Adrenal gland (tissue), 12 donors: ENCODE results near the gene CCDC57. TPM values are rescaled to one million over a fixed set of nuclear protein-coding genes. Genes with fewer than 3 reads are reported as not detected.

Source experiments
- DNase-seq, 7 donors: peaks; one replicate each; pipeline ENCODE4 v3.0.0-alpha.2; 2019 to 2020
- H3K27ac ChIP-seq, 5 donors: fragments of 200-600 bp; sonication (generic) in 4 of 5; 1 replicate in 3 of 5; 2 replicates in 2 of 5; pipeline versions ENCODE4 v1.5.1 to v1.8.0; 2016 to 2020; ENCODE audit warnings: mild to moderate bottlenecking in 1 of 5
- H3K27me3 ChIP-seq: fragments of 200-600 bp; 2 replicates; pipeline ENCODE4 v1.8.0; 2021
- H3K36me3 ChIP-seq, 2 donors: fragments of 200-600 bp; replicated peaks in 1 of 2; 1 replicate in 1 of 2; 2 replicates in 1 of 2; pipeline versions ENCODE4 v1.5.1 to v1.8.0; 2018 to 2022
- H3K4me1 ChIP-seq, 2 donors: fragments of 200-600 bp; replicated peaks in 1 of 2; 1 replicate in 1 of 2; 2 replicates in 1 of 2; pipeline versions ENCODE4 v1.5.1 to v1.8.0; 2018 to 2021
- H3K4me3 ChIP-seq, 4 donors: fragments of 200-600 bp; sonication (generic) in 3 of 4; one replicate each; pipeline ENCODE4 v1.5.1; 2016 to 2018
- H3K9me3 ChIP-seq, 3 donors: fragments of 200-600 bp; sonication (generic) in 1 of 3; replicated peaks in 1 of 3; 1 replicate in 2 of 3; 2 replicates in 1 of 3; pipeline versions ENCODE4 v1.5.1 to v1.8.0; 2016 to 2021
- POLR2A ChIP-seq, 2 donors: fragments of 450-650 bp; IDR thresholded peaks; one replicate each; pipeline ENCODE4 v1.6.1; 2017; ENCODE audit warnings: antibody characterized with exemption in 2 of 2, mild to moderate bottlenecking in 2 of 2, moderate library complexity in 1 of 2
- WGBS, 4 donors: extraction: QIAGEN DNeasy Blood & Tissue Kit in 2 of 4; methylation state at CpG; one replicate each; pipeline versions ENCODE4 v1.1.5 to v1.1.7; 2013 to 2017; 5-methylcytosine and 5-hydroxymethylcytosine counted together
- intact Hi-C, 2 donors: fragments of 100-400 bp; cut with DNase I; formaldehyde crosslinking; loops; one replicate each; pipeline versions ENCODE4 v1.14.1 to v1.15.0; 2022 to 2023
- polyA plus RNA-seq, 3 donors: library from polyadenylated mRNA; stranded (reverse); fragments of 200-250 nt in 2 of 3; fragments of 350-450 nt in 1 of 3; fragmentation: Illumina TruSeq in 1 of 3; extraction: RNeasy Lipid Tissue Mini Kit (QIAGEN cat#74804) in 1 of 3; gene quantifications; one replicate each; pipeline ENCODE4 v1.2.3, GENCODE V29; 2013 to 2014
- total RNA-seq, 9 donors: library from RNA; depleted of rRNA in 4 of 9; stranded (reverse); fragments of >200 nt in 4 of 9; fragments of 120-200 nt in 1 of 9; fragmentation: NEBNext Ultra II Directional in 1 of 9; extraction: Animal tissue kit (Norgen Biotek cat#: 25700) in 1 of 9; gene quantifications; one replicate each; pipeline versions ENCODE4 v1.1.0 to v1.2.4, GENCODE V29; 2013 to 2023
- TF ChIP-seq, protein P1 (sequence below), 6 experiments: fragments of 450-650 bp in 4 of 6; fragments of 200-600 bp in 2 of 6; sonication (generic) in 1 of 6; IDR thresholded peaks; 1 replicate in 5 of 6; 2 replicates in 1 of 6; pipeline versions ENCODE4 v1.5.1 to v1.8.0; 2016 to 2021; ENCODE audit warnings: antibody characterized with exemption in 6 of 6, mild to moderate bottlenecking in 2 of 6, moderate library complexity in 1 of 6
- donor health status: healthy with polysubstance abuse.
- donor health status: Bipolar disorder and iron deficiency.
- donor health status: DM: yes; HTN: yes; CAD: no.
- donor health status: DM: no; HTN: no; CAD: no.
- donor health status: DM: no; HTN: no; CAD: no.
- donor health status: DM: yes; HTN: yes; CAD: no.

CCDC57 gene
- total and polyA plus RNA-seq, 12 donors: 7.1 to 275 (median 28.8) TPM

DNA sequence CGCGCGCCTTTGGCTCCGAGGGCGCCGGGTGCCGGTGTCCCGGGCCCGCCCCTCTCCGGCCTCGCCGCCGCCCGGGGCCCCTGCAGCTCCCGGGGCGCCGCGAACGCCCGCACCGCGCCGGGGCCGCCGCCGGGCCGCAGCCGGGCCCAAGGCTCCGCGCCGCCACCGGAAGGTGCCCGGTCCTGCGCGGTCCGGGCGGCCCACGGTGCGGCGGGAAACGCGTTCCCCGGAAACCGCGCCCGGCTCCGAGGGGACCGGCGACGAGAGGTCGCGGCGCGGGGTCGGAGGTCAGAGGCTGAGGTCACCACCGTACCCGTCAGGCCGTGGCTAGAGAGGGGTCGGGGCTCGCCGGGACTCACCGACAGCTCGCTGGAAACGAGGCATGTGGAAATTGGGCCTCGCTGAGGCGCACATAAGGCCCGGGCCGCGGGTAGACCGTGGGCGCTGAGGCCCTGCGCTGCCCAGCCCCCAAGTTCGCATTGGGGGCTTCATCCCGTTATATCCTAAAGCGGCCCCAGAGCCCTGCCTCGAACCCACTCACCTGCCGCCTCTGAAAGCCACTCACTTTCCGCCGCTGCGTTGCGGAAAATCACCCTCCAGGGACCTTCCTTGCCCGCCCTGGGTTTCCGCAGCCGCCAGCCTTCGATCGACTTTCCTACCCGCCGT is 146.9 kb downstream of the CCDC57 start, which contains the start of gene DUS1L:
DUS1L (minus strand) TSS at position 167 of the 666 bp plus-strand sequence. CDS start 745 bp downstream, outside the sequence.
- peak; percentile 28 to 84 for TF ChIP-seq POLR2A (IDR thresholded peaks at IDR 0.05)
- TF ChIP-seq, protein P1, sequence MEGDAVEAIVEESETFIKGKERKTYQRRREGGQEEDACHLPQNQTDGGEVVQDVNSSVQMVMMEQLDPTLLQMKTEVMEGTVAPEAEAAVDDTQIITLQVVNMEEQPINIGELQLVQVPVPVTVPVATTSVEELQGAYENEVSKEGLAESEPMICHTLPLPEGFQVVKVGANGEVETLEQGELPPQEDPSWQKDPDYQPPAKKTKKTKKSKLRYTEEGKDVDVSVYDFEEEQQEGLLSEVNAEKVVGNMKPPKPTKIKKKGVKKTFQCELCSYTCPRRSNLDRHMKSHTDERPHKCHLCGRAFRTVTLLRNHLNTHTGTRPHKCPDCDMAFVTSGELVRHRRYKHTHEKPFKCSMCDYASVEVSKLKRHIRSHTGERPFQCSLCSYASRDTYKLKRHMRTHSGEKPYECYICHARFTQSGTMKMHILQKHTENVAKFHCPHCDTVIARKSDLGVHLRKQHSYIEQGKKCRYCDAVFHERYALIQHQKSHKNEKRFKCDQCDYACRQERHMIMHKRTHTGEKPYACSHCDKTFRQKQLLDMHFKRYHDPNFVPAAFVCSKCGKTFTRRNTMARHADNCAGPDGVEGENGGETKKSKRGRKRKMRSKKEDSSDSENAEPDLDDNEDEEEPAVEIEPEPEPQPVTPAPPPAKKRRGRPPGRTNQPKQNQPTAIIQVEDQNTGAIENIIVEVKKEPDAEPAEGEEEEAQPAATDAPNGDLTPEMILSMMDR (IDR thresholded peaks at IDR 0.05): peak in 1 of 6 experiments; percentile 21
- peak; percentile 47 to 72 (median 58) for DNase-seq
- 12 to 74% (median 32%) methylated on average over 8 to 88 of the region's 88 CpGs for WGBS, 4 donors
- Histone ChIP-seq H3K36me3 (peaks cover 0 to 17% of the 10 kb centered on the region in 2 donors), H3K27ac (peak within 1 kb of the TSS in 4 of 5 donors; percentile 52 to 87 (median 80)), H3K4me3 (peak within 1 kb of the TSS; percentile 34 to 65 (median 57)), H3K27me3 (no peaks in the 10 kb centered on the region), H3K4me1 (peaks cover 12 to 17% of the 10 kb centered on the region in 2 donors), H3K9me3 (no peaks in the 10 kb centered on the region)
- intact Hi-C loops: no loop called here

DNA sequence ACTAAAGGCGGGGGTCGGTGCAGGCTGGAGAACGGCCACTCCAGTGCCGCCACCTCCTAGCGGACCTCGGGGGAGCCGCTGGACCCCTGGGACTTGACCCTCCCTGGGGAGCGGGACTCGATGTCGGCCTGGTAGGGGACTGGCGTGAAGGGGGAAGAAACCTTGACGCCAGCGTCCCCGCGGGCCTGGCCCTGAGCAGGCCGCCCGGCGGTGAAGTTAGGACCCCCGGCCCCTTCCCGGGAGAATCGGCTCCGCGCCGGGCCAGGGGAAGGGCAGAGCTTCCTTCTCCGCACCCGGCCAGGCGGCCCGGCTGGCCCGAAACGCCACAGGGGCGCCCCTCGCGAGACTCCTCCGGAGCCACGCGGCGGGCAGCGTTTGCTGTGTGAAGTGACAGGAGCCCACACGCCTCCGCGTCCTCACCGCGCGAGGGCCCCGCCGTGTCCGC is 147.4 kb downstream of the CCDC57 start:
- peaks cover 0 to 23% of the 10 kb centered on the region in 2 donors for H3K36me3 ChIP-seq
- WGBS, 4 donors: 1 to 4% (median 2%) methylated on average over 11 to 47 of the region's 47 CpGs; no CpG with 5 or more reads in 1 of the 4 donors
- DNase-seq: peak in 1 of 7 donors; percentile 44
- H3K4me1 ChIP-seq: peaks cover 12 to 17% of the 10 kb centered on the region in 2 donors
- H3K27me3 ChIP-seq: no peaks in the 10 kb centered on the region
- H3K4me3 ChIP-seq: peak overlapping the region; percentile 32 to 65 (median 57)
- TF ChIP-seq, protein P1 (IDR thresholded peaks at IDR 0.05): no peak
- no peak for TF ChIP-seq POLR2A (IDR thresholded peaks at IDR 0.05)
- H3K9me3 ChIP-seq: no peaks in the 10 kb centered on the region
- intact Hi-C loops: no loop called here
- H3K27ac ChIP-seq: peak overlapping the region in 3 of 5 donors; percentile 52 to 87 (median 52)

DNA sequence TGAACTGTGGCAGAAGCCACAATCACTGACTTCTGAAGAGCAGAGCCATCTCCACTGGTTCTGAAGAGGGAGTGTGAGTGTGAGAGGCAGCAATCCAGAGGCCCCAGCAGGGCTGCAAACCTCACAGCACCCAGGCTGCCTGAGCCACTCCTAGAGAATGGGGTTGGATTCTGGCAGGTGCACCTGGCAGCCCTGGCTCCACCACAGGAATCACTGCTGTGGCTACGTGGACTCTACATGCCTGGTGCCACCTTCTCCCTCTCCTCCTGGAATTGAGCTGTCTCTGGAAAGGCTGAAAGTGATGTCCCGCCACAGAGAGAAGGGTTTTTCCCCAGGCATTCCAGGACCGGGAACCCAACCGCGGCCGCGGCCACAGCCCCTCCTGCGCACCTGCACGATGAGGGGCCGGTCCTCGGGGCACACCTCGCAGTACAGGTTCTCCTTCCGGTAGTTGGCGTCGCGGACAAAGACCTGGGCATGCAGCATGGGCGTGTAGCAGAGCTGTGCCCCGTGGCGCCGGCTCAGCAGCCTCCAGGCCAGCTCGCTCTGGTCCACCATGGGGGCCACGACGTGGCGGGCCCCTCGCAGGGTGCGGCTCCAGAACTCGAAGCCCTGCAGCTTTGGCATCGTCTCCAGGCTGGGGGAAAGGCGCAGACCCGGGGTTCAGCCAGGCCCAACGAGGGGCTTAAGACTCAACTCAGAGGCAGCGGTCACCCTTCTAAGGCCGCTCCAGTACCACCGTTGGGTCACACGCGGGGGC is 148.0 kb downstream of the CCDC57 start:
- H3K36me3 ChIP-seq: peaks cover 0 to 29% of the 10 kb centered on the region in 2 donors
- no peak for TF ChIP-seq POLR2A (IDR thresholded peaks at IDR 0.05)
- TF ChIP-seq, protein P1 (IDR thresholded peaks at IDR 0.05): no peak
- H3K4me3 ChIP-seq: peak overlapping the region; percentile 3 to 58 (median 44)
- peaks cover 12 to 17% of the 10 kb centered on the region in 2 donors for H3K4me1 ChIP-seq
- no peak for DNase-seq
- 35 to 50% (median 41%) methylated on average over 16 to 36 of the region's 36 CpGs for WGBS, 4 donors
- peak overlapping the region in 1 of 5 donors; percentile 87 for H3K27ac ChIP-seq
- H3K27me3 ChIP-seq: no peaks in the 10 kb centered on the region
- intact Hi-C loops: no loop called here
- no peaks in the 10 kb centered on the region for H3K9me3 ChIP-seq
